HG03439 (cell line): ENCODE results near the gene C14orf119.

Source experiments
- ATAC-seq: cut with Tn5 transposase; IDR thresholded peaks from one replicate; pipeline ENCODE4 v1.9.1; 2021; ENCODE audit warnings: mild to moderate bottlenecking, moderate library complexity; ENCODE audit not compliant: unreplicated experiment

The C14orf119 gene

DNA sequence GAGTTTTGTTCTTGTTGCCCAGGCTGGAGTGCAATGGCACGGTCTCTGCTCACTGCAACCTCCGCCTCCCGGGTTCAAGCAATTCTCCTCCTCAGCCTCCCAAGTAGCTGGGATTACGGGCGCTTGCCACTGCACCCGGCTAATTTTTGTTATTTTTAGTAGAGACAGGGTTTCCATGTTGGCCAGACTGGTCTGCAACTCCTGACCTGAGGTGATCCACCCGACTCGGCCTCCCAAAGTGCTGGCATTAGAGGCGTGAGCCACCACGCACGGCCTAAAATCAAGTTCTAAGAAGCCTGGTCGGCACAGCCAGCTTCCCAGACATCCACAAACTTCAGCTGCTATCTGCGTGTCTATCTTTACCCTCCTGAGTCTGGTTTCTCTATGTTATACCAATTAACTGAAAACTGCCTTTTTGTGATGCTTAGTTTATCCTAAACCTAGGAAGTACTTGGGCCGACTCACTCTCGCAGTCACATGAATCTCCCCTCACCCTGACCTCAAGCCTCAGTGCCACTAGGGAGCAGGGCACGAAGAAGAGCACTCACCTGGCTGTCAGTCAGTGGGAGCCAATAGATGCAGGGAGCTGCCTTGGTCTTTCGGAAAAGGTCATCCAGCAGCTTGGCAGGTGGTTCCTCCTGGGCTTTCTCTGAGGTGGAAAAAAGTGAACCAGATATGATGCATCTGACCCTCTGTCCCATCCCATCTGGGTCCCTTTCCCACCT is 34.6 kb upstream of the C14orf119 start:
- no peak for ATAC-seq

DNA sequence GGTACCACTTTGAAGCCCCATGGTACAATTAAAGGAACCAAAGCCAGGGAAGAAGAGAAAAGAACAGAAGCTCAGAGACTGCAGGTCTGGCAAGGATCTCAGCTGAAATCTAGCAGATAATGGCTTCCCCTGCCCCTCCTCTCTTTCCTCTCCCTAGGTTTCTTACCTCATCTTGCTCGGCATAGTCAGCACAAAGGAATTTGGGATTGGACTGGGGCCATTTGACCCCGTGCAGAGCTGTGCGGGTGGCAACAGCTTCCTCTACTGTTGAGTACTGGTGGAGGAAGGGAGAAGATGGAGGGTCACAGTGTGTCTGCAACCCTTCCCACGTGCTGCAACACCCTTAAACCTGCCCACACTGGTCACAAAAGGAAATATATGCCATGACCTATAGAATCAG is 33.3 kb upstream of the C14orf119 start:
- ATAC-seq: no peak

DNA sequence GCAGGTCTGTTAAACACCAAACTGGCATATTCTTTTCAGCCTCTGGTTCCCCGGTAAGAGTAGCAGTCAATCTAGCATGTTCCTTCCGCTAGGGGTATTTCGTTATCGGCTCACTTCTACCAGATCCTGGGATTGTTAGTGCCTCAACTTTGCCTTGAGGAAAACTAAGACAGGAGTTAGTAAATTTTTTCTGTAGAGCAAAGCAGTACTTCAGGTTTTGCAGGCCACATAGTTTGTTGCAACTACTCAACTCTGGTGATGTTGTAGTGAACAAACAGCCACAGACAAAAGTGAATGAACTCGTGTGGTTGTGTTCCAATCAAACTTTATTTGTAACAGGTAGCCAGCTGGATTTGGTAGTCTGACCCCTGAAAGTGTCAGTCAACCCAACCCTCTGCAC is 31.7 kb upstream of the C14orf119 start:
- ATAC-seq: no peak

DNA sequence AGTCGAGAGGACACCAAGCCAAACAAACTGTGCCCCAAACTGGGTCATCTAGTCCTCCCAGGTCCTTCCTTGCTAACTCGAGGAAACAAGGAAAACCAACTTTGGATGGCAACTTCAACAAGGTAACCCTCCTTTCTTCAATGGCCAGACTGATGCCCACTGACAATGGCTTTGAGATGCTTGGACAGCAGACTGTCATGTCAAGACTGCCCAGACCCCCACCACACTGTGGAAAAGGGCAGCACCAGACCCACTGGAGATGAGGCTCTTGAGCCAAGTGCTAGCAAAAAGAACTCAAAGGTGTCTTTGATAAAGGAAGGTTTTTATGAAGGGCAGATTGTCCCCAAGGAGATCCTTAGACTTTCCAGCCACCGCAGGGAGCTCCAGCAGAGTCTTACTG is 28.9 kb upstream of the C14orf119 start:
- no peak for ATAC-seq

DNA sequence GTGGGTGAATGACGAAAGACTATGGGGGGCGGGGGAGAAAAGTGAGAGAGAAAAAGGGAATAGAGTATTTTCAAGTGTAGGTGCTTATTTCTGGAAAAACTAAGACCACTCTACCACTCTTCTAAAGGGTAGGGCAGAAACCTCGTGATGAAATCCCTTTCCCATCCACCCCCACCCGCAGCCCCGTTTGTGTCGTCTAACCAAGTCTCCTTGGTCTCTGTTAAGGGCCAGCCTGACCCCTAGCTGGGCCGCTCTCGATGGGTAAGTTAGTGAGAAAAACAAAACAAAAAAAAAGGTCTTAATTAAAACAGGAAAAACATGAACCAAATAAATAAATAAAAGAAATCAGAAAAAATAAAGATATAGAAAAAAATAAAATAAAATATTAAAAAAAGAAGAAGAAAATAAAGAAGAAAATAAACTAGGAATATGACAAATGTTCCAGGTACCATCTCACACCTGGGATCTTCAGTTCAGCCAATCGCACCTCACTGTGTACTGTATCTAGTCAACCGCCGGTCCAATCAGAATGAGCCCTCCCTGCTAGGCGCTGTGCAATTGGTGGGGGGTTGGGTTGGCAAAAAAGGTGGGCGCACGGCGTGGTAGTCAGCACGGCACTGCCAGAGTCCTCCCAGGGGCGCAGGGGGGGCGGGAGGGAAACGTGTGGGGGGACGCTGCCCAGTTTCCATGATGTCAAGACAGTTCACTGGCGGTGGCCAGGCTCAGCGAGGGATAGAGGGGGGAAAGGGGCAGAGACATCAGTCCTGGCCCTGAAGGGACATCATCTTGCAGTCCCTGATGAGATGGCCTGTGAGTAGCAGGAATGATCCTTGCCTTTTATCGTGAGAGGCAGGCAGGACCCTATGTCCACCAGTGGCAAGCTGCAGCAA is 28.2 kb upstream of the C14orf119 start:
- no peak for ATAC-seq

DNA sequence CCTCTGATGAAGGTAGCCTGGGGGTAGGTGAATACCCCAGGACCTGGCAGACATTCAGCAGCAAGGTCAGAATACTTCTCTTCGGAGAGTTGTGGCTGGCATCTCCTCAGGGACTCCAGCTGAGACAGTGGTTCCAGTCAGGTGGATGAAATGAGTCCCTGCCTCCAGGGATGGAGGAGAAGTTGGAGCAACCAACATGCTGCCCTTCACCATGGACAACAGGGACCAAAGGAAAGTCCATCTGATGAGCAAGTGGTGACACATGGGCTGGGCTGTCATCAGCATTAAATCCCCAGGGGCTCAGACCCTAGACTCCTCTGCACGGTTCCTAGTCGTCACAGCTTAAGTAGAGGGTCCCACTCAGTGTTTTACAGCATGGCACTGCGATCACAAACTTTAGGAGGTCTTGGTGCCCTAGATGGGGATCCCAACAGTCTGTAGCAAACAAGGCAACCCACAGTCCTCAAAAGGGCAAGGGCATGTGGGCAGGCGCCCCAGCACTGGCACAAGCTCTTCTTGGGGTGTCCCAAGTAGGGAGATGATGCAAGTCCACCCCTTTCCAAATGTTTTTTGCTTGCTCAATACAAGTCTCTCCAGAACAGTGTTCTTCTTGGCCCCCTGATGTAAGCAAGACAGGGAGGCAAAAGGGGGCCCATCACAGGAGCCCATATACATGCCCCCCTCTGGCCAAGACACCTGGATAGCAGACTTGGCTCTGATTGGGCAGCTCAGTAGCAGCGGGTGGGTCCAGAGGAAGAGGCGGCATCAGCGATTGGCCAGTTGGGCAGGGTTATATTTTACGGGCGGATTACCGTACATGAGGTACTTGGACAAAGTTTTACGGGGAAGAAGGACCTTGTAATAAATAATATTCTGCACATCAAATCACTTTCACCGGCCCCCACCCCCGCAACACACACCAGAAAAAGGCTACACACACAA is 27.2 kb upstream of the C14orf119 start:
- no peak for ATAC-seq

DNA sequence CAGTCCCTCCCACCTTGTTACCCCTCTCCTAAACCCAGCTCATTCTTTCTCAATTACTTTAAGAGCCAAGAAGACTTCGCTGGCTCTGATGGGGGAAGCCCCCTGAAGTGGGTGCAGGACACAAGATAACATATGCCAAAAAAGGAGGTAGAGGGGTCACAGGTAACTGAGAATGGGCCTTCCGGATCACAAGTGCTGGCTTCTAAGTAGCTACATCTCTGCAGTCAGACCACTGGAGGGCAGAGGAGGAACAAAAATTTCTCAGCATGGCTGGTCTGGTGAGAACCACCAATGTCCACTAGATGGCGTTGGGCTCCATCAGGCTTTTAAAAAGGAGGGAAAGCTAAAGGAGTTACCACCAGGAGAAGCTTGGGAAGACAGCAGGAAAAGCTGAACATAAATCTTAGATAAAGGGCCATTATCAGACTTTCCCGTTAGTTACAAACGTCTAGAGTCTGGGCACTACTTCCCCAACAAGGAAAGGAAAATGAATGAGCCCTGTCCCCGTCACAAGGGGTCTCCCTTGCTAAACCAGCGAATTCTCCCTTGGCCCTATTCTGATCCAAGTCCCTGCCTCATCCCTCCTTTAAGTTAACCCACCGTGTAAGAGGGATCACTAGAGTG is 26.4 kb upstream of the C14orf119 start:
- peak; percentile 67 for ATAC-seq

DNA sequence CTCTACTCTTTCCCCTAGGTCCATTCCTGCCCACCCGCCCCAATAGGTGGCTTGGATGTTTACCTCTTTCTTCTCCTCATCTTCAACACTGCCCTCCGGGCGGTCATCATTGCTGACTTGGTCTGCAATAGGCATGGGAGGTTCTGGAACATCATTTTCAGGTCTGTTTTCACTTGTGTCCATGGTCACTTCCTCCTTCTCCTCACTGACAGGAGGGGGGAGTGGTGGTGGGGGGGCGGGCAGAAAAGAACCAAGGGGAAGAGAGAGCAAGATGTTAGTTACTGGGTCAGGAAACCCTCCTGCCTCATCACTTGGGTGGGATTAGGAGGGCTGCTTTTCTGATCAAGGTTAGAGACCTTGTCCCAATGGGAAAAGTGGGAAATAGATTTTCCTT is 25.9 kb upstream of the C14orf119 start:
- ATAC-seq: no peak

DNA sequence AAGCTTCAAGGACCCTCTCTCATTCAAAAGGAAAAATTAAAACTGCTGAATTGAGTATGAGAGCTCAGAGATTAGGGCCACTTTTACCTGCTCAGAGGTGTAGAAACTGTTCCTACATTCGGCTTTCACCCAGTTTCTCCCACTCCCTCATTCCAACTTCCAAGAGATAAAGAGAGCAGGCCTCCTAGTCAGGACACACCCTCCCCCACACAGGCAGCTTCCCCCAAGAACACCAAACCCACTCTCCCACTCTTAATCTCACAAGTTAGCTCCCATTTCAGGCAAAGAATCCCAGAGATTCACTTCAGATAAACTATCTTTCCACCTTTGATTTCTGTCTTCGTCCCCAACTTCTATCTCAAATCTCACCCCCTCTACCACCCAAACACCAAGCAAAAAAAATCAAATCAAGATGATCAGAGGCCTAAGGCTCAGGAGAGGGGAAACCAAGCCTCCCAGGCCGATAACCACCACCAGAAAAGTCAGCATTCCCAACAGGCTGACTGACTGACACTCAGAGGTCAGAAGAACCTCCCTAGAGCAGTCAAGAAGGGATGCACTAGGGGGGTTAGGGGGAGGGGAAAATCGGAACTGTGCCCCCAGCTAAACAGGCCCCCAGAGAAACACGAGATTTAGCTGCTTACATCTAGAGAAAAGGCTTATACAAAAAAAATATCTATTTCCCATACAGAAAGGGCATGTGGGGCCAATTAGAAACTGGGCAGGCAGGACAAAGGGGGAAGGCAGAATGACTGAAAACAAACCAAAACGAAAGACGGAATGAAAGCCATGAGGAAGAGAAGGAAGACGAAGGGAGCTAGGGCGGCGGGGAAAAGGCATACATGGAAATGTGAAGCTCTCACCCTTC is 24.8 kb upstream of the C14orf119 start:
- no peak for ATAC-seq

DNA sequence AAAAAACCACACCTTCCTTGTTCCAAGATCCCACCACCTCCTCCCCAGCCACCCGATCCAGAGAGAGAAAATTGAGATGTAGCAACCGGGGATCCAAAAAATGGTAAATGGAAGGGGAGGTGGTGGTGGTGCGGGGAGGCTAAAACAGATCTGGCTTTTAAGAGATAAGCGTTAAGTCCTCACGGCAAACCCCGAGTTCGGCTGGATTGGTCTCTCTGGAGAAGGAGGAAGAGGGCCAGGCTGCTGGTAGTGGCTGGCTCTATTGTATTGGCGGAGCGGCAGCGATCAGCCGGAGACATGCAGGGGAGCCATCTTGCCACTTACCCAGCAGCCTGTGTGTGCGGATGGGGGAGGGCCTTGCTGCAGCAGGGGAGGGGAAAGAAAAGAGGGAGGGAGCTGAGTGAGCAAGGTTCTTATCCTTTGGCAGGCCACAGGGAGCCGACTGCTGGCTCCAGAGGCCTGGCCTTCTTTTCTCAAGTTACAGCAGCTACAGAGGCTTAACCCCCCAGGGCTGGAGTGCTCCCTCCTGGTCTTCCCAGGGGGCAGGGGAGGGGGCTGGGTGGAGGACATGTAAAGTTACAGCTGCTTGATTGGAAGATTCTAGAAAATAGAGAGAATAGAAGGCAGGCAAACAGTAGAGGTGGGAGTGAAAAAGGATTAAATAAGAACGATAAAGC is 23.9 kb upstream of the C14orf119 start:
- ATAC-seq: peak; percentile 73

DNA sequence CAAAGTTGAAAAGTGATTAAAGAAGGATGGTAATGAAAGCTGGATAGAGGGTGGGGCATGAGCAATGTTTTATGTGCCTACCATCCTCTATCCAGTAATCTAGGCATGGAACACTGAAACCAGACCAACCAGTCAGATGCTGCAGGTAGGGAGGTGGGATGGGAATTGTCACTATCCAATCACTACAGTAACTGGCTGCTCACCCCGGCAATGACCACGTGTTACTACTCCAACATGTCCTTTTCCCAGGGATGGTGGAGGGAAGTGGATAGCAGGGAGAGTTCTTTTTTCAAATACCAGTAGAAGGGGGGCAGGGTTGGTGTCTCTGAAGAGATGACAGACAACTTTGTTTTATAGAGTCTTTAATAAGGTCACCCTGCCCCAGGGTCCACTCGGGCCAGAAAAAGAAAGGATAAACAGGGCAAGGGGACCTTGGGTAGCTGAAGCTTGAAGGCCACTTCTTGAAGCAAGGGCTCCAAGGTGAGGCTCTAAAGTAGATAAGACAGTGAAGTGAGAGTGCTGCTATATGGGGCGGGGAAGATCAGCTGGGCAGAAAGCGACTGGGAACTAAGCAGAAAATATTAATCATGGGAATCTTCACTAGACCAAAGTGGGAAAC is 23.3 kb upstream of the C14orf119 start:
- ATAC-seq: no peak

DNA sequence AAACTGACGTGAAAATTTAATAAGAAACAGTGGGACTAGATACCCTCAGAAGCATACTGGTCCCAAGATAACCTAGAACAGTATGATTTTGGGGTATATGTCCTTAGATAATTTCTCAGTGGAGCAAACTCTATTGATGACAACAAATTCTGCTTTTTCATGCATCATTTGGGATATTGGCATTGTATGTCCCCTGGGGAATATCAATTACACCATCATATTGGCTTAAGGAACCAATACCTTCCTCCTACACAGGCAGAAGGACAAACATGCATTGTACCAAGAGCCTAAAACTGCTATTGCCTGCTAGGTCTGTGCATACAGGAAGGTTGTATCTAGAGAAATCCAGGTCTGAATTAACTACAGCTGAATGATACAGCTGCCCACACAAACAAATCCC is 20.4 kb upstream of the C14orf119 start:
- ATAC-seq: no peak

DNA sequence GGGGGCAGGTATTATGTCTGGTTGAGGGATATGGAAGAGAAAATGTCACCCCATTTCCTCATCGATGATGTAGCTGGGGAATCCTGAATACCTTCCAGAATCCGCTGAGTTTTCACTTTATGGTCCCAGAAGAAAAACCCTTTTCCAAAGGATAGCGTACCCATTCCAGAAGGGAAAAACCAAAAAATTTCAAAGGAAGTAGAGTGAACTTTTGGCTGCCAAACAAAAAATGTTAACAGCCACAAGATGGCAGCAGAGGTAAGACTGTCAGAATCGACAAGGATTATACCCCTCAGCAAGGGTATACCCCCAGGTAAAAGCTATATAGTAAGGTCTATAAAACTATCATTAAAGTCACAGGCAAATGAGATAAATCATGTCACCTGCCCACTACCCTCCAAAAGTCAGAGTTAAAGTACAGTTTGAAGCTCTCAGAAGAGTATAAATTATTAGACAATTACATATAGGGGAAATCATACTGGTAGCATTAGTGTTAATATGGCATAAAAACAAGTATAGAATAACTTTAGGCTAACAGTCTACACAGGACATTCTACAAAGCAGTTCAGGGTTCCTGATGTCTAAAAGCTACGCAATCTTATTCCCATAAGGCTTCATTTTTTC is 18.4 kb upstream of the C14orf119 start:
- no peak for ATAC-seq

DNA sequence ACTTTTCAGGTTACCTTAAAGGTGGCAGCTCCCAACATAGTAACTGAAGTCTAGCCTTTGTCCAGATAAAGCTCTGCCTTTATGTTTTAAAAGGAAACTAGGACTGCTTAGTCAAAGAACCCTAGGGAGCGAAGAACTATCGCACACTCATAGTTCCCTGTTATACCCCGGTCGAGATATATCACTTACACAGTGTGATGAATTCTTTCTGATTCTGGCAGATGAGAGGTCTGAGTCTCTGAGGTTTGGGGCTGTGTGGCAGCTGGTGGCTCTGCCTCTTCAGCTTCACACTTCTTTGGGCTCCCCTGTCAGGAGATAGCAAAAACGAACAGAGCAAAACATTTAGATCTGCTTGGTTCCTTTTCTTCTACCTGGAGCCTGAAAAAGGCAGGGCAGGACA is 17.3 kb upstream of the C14orf119 start:
- ATAC-seq: no peak

DNA sequence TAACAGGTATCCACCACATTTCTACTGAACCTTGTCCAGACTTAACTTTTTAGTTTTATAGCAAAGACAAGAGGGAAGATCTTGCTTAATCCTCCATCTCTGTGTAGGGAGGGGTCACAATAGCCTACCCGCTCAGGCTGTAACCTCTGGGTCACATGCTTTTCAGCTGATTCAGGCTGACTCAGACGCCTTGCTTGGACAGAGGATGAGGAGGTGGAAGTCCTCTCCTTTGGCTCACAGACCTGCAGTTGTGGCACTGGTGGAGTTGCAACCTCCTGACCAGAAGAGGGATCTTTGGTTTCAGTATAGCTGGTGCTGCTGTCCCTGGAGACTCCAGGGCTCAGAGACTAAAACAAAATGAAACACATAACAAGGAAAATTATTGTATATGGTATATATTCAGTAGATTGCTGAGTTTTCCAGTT is 16.6 kb upstream of the C14orf119 start:
- ATAC-seq: no peak

DNA sequence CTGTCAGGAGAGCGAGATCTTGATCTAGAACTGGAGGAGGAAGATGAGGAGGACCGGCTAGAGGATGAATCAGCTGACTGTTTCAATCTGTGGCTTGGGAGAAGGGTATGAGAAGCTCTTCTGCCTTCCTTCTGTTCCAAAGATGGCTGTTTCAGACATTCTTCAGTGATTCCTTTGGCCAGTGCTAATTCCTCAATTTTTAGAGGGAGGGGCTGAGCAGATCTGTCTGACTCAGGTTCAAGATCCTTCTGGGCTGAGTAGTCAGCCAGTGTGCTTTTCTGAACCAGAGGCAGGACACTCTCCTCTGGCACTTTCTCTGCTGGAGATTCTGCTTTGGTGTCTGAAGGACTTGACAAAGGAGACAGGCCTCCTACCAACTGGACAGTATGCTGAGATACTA is 15.6 kb upstream of the C14orf119 start:
- ATAC-seq: no peak

DNA sequence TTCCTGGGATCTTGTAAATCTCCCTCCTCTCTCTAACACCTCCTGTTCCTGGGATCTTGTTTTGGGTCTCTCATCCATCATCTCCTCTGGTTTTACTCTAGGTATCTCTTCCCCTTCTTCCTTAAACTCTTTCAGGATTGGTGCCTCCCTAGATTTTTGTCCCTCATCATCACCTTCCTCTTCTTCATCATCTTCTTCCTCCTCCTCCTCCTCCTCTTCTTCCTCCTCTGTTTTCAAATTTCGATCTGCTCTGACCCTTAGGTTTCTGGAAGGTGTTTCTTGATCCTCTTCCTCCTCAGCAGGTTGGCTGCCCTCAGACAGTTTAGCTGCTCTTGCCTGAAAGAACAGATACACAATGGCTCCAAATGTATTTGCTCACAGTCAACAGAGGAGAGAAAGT is 14.8 kb upstream of the C14orf119 start:
- no peak for ATAC-seq

DNA sequence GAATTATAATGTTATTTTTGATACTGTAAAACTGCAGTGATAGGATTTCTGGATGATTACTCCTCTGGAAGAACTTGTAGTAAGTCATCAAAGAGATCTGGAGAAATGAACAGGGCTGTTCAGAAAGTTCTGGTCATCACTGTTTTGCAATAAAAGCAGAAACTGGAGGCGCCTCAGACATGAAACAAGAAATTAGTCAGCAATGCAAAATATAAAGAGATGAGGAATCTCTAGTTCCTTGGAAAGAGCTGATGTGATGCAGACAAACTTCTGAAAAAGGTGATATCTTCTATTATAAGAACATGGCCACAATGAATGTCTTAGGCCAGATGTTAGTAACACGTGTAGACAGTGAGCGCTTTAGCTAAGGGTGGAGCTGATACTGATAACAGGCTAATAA is 9.8 kb upstream of the C14orf119 start:
- no peak for ATAC-seq
